ENCODE measurements around the gene IL17RE. TPM values are rescaled to one million over a fixed set of nuclear protein-coding genes. Genes with fewer than 3 reads are reported as not detected.

IL17RE gene
- total and polyA plus RNA-seq, 9 of the 15 experiments (the other 6 are each of a cell fraction or from before 2014, with no cell fraction given): 0.32 to 1.9 (median 0.51) TPM; not detected in 4

DNA sequence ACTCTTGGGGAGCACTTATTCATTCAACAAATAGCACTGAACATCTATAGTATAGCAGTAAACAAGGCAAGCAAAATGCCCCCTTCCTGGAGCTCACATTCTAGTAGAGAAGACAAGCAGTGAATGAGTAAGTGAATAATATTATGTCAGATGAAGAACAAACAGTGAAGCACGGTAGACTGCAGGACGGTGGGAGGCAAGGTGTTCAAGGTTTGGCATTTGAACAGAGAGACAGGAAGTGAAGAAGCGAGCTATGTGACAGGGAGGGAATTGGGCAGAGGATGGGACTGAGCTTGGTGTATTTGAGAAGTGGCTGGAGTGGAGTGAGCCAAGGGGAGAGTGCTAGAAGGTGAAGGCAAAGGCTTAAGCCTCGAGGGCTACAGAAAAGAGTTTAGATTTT lies 32.3 kb downstream of the IL17RE start:
- Histone ChIP-seq H2AFZ (ENCODE audit: low read depth, low read length) (no peak overlapping the region), H3K9me3 (replicated peaks; ENCODE audit: control insufficient read depth, insufficient read depth, low read depth, low read length) (no peaks in the 10 kb centered on the region), H3K79me2 (ENCODE audit: control insufficient read depth, insufficient read depth, low read length) (peaks cover 20% of the 10 kb centered on the region), H3K27ac (ENCODE audit: extremely low read depth, low read depth, low read length) (no peak overlapping the region), H3K4me2 (ENCODE audit: insufficient read depth, low read length) (peak overlapping the region; percentile 81), H3K9ac (ENCODE audit: insufficient read depth in 1 of 2, low read depth in 2 of 2, low read length in 2 of 2) (peak overlapping the region; percentile 76 to 99; a peak in 3 of 4 replicates), H3K4me3 (peak overlapping the region; percentile 57), H3K36me3 (ENCODE audit: control insufficient read depth, insufficient read depth, low read length) (peaks cover 29% of the 10 kb centered on the region), H3K27me3 (ENCODE audit: control insufficient read depth in 2 of 2, insufficient read depth in 2 of 2, low read length in 2 of 2) (no peaks in the 10 kb centered on the region), H3K4me1 (replicated peaks in 1 of 2; ENCODE audit: control insufficient read depth in 2 of 2, insufficient read depth in 2 of 2, low read length in 2 of 2) (peaks cover 11 to 39% of the 10 kb centered on the region in 2 experiments; a peak in 4 of 5 replicates), H3K9me1 (ENCODE audit: control insufficient read depth, insufficient read depth, low read length) (no peaks in the 10 kb centered on the region), H4K20me1 (replicated peaks; ENCODE audit: control insufficient read depth, insufficient read depth, low read length) (no peaks in the 10 kb centered on the region)
- POLR2A ChIA-PET: interaction anchor here (0.7 to 3.4 kb wide), 10 partner anchors 9 to 807 kb away, joined by 3 to 15 read pairs (median 4); no protein-coding TSS in a partner anchor
- intact Hi-C loops (cut with micrococcal nuclease): loop anchor here (5.0 to 10.0 kb wide), 5 partner anchors 73 to 290 kb away; partner anchors contain the start of gene VHL
- FAIRE-seq: no peak
- 31% methylated on average over 4 of the region's 4 CpGs for WGBS (ENCODE audit: insufficient coverage, low coverage, missing lambda C conversion rate)
- CTCF ChIA-PET (ENCODE audit: low intra/inter-chr PET ratio): no interaction called here
- ATAC-seq: no peak
- no TSS peak for BruUV-seq (replicated peaks)
- in situ Hi-C loops (cut with MboI): no loop called here
- DNase-seq (ENCODE audit: extremely low read depth in 1 of 4, low spot score in 3 of 4): no peak
- TF ChIP-seq STAT5A (IDR thresholded peaks at IDR 0.05; ENCODE audit: borderline replicate concordance, low read length) (no peak), DPF2 (IDR thresholded peaks at IDR 0.05) (no peak), TCFL5 (CRISPR knock-in tag; conservative IDR thresholded peaks at IDR 0.05) (no peak), BRD9 (IDR thresholded peaks at IDR 0.05; ENCODE audit: low read depth, partially characterized antibody) (no peak), ZBTB17 (CRISPR knock-in tag; IDR thresholded peaks at IDR 0.05) (no peak), ZNF282 (CRISPR knock-in tag; IDR thresholded peaks at IDR 0.05) (no peak), ZNF197 (CRISPR knock-in tag; IDR thresholded peaks at IDR 0.05; ENCODE audit: low read depth) (no peak), THRB (CRISPR knock-in tag; conservative IDR thresholded peaks at IDR 0.05) (0 out of 2 replicates have a peak, but pooled peaks have one; percentile 9), SP1 (CRISPR knock-in tag; IDR thresholded peaks at IDR 0.05) (no peak), SPI1 (IDR thresholded peaks at IDR 0.05; ENCODE audit: borderline replicate concordance, low read depth, low read length) (0 out of 2 replicates have a peak, but pooled peaks have one; percentile 4), ARHGAP35 (IDR thresholded peaks at IDR 0.05; ENCODE audit: partially characterized antibody) (peak; percentile 13), RBM34 (IDR thresholded peaks at IDR 0.05; ENCODE audit: borderline replicate concordance, insufficient read depth, low read length) (no peak), MYC (IDR thresholded peaks at IDR 0.05; ENCODE audit: low read depth, low read length) (no peak), MYC (CRISPR knock-in tag; IDR thresholded peaks at IDR 0.05; ENCODE audit: borderline replicate concordance, low read depth) (no peak), L3MBTL2 (IDR thresholded peaks at IDR 0.05) (no peak), CREB3L1 (IDR thresholded peaks at IDR 0.05; ENCODE audit: borderline replicate concordance, low read depth) (no peak), CHD4 (IDR thresholded peaks at IDR 0.05; ENCODE audit: insufficient read depth, insufficient replicate concordance, low read depth, low read length, poor library complexity, severe bottlenecking) (no peak), GATAD2B (IDR thresholded peaks at IDR 0.05; ENCODE audit: borderline replicate concordance) (no peak)
- TF ChIP-seq, protein P1, sequence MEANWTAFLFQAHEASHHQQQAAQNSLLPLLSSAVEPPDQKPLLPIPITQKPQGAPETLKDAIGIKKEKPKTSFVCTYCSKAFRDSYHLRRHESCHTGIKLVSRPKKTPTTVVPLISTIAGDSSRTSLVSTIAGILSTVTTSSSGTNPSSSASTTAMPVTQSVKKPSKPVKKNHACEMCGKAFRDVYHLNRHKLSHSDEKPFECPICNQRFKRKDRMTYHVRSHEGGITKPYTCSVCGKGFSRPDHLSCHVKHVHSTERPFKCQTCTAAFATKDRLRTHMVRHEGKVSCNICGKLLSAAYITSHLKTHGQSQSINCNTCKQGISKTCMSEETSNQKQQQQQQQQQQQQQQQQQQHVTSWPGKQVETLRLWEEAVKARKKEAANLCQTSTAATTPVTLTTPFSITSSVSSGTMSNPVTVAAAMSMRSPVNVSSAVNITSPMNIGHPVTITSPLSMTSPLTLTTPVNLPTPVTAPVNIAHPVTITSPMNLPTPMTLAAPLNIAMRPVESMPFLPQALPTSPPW (CRISPR knock-in tag; IDR thresholded peaks at IDR 0.05): no peak

Data from K562 (cell line).